Measurements from ENCODE around the gene GNL1.
A peak's percentile ranks its signal among the peaks of the same experiment; 100 is the strongest.

Gene GNL1

GRCh38 chr6:30556906-30557682, 805 bp upstream of the GNL1 start, which contains the start of gene PRR3:
PRR3 (plus strand) TSS chr6:30557295; CDS start chr6:30557345, 50 bp downstream.
- Histone ChIP-seq H3K9ac (ENCODE audit: low read depth, low read length) (peak within 1 kb of the TSS; percentile 64), H3K36me3 (ENCODE audit: insufficient read depth, low read length) (peaks cover 53% of the 10 kb centered on the region), H3K4me1 (ENCODE audit: insufficient read depth, low read length) (peaks cover 31% of the 10 kb centered on the region), H3K9me3 (ENCODE audit: insufficient read depth, low read length, severe bottlenecking) (no peaks in the 10 kb centered on the region), H4K20me1 (ENCODE audit: insufficient read depth, low read length) (peaks cover 16% of the 10 kb centered on the region; the same call in 1 of the 2 replicates), H3K4me3 (ENCODE audit: low read depth in 1 of 2, low read length in 2 of 2) (peak within 1 kb of the TSS; percentile 26 to 62), H3K79me2 (ENCODE audit: insufficient read depth, low read length) (peaks cover 31% of the 10 kb centered on the region), H2AFZ (ENCODE audit: low read depth, low read length) (peak within 1 kb of the TSS; percentile 66), H3K27me3 (ENCODE audit: insufficient read depth, low read length, poor library complexity) (no peaks in the 10 kb centered on the region), H3K4me2 (ENCODE audit: insufficient read depth, low read length) (peak within 1 kb of the TSS; percentile 95), H3K27ac (ENCODE audit: low read length) (peak within 1 kb of the TSS; percentile 80)
- no peak for TF ChIP-seq CTCF (IDR thresholded peaks at IDR 0.05; ENCODE audit: borderline replicate concordance, extremely low read depth, low read length, poor library complexity, severe bottlenecking)
- TF ChIP-seq EZH2 (IDR thresholded peaks at IDR 0.05; ENCODE audit: borderline replicate concordance, low read depth, low read length, severe bottlenecking): no peak
- ATAC-seq (ENCODE audit: insufficient read depth, low read depth): peak; percentile 76
- DNase-seq: peak; percentile 94

GRCh38 chr6:30555816-30556065, 548 bp downstream of the GNL1 start:
- peaks cover 31% of the 10 kb centered on the region for H3K79me2 ChIP-seq (ENCODE audit: insufficient read depth, low read length)
- ATAC-seq (ENCODE audit: insufficient read depth, low read depth): no peak
- H3K4me1 ChIP-seq (ENCODE audit: insufficient read depth, low read length): peaks cover 31% of the 10 kb centered on the region
- H3K27ac ChIP-seq (ENCODE audit: low read length): peak overlapping the region; percentile 80
- H4K20me1 ChIP-seq (ENCODE audit: insufficient read depth, low read length): peaks cover 11% of the 10 kb centered on the region; the same call in 1 of the 2 replicates
- H3K27me3 ChIP-seq (ENCODE audit: insufficient read depth, low read length, poor library complexity): no peaks in the 10 kb centered on the region
- H3K4me3 ChIP-seq (ENCODE audit: low read depth in 1 of 2, low read length in 2 of 2): peak overlapping the region; percentile 26 to 62
- peaks cover 54% of the 10 kb centered on the region for H3K36me3 ChIP-seq (ENCODE audit: insufficient read depth, low read length)
- no peak for TF ChIP-seq EZH2 (IDR thresholded peaks at IDR 0.05; ENCODE audit: borderline replicate concordance, low read depth, low read length, severe bottlenecking)
- TF ChIP-seq CTCF (IDR thresholded peaks at IDR 0.05; ENCODE audit: borderline replicate concordance, extremely low read depth, low read length, poor library complexity, severe bottlenecking): no peak
- no peak for DNase-seq
- peak overlapping the region; percentile 64 for H3K9ac ChIP-seq (ENCODE audit: low read depth, low read length)
- no peaks in the 10 kb centered on the region for H3K9me3 ChIP-seq (ENCODE audit: insufficient read depth, low read length, severe bottlenecking)
- H2AFZ ChIP-seq (ENCODE audit: low read depth, low read length): peak overlapping the region; percentile 66
- H3K4me2 ChIP-seq (ENCODE audit: insufficient read depth, low read length): peak overlapping the region; percentile 95

GRCh38 chr6:30554962-30555815, 1.1 kb downstream of the GNL1 start:
- Histone ChIP-seq H3K4me2 (ENCODE audit: insufficient read depth, low read length) (peak overlapping the region; percentile 95), H3K9me3 (ENCODE audit: insufficient read depth, low read length, severe bottlenecking) (no peaks in the 10 kb centered on the region), H3K27ac (ENCODE audit: low read length) (peak overlapping the region; percentile 80), H3K9ac (ENCODE audit: low read depth, low read length) (peak overlapping the region; percentile 64), H2AFZ (ENCODE audit: low read depth, low read length) (peak overlapping the region; percentile 66; the same call in 1 of the 2 replicates), H3K27me3 (ENCODE audit: insufficient read depth, low read length, poor library complexity) (no peaks in the 10 kb centered on the region), H3K4me3 (ENCODE audit: low read depth in 1 of 2, low read length in 2 of 2) (peak overlapping the region; percentile 26 to 62; a peak in 3 of 4 replicates), H3K4me1 (ENCODE audit: insufficient read depth, low read length) (peaks cover 31% of the 10 kb centered on the region), H3K79me2 (ENCODE audit: insufficient read depth, low read length) (peaks cover 31% of the 10 kb centered on the region), H3K36me3 (ENCODE audit: insufficient read depth, low read length) (peaks cover 59% of the 10 kb centered on the region), H4K20me1 (ENCODE audit: insufficient read depth, low read length) (peaks cover 13% of the 10 kb centered on the region; the same call in 1 of the 2 replicates)
- TF ChIP-seq CTCF (IDR thresholded peaks at IDR 0.05; ENCODE audit: borderline replicate concordance, extremely low read depth, low read length, poor library complexity, severe bottlenecking) (no peak), EZH2 (IDR thresholded peaks at IDR 0.05; ENCODE audit: borderline replicate concordance, low read depth, low read length, severe bottlenecking) (no peak)
- DNase-seq (no peak), ATAC-seq (ENCODE audit: insufficient read depth, low read depth) (no peak)

Data from DND-41 (cell line).